ENCODE data around the gene EXOC4.

- no peak for TF ChIP-seq CTCF (IDR thresholded peaks at IDR 0.05)
- TF ChIP-seq POLR2A (IDR thresholded peaks at IDR 0.05) = no peak
Observed at GRCh38 chr7:133560900-133561299, 308.0 kb downstream of the EXOC4 start.

Data from lower leg skin (tissue), 3 donors.